Inflammatory macrophage treated with lipopolysaccharide for 1 hour (primary cell): Measurements from ENCODE around the gene ASB1.

Experiments
- DNase-seq, 2 donors: peaks; one replicate each; pipeline ENCODE4 v3.0.0-alpha.2; 2020 to 2022

The ASB1 gene, protein sequence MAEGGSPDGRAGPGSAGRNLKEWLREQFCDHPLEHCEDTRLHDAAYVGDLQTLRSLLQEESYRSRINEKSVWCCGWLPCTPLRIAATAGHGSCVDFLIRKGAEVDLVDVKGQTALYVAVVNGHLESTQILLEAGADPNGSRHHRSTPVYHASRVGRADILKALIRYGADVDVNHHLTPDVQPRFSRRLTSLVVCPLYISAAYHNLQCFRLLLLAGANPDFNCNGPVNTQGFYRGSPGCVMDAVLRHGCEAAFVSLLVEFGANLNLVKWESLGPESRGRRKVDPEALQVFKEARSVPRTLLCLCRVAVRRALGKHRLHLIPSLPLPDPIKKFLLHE

GRCh38 chr2:238426568-238427434 lies at the start of gene ASB1:
Gene ASB1, plus strand, starts transcription at chr2:238426927. Its CDS starts 144 bp downstream, at chr2:238427071.
- DNase-seq, result peak; percentile 85 to 93

DNA sequence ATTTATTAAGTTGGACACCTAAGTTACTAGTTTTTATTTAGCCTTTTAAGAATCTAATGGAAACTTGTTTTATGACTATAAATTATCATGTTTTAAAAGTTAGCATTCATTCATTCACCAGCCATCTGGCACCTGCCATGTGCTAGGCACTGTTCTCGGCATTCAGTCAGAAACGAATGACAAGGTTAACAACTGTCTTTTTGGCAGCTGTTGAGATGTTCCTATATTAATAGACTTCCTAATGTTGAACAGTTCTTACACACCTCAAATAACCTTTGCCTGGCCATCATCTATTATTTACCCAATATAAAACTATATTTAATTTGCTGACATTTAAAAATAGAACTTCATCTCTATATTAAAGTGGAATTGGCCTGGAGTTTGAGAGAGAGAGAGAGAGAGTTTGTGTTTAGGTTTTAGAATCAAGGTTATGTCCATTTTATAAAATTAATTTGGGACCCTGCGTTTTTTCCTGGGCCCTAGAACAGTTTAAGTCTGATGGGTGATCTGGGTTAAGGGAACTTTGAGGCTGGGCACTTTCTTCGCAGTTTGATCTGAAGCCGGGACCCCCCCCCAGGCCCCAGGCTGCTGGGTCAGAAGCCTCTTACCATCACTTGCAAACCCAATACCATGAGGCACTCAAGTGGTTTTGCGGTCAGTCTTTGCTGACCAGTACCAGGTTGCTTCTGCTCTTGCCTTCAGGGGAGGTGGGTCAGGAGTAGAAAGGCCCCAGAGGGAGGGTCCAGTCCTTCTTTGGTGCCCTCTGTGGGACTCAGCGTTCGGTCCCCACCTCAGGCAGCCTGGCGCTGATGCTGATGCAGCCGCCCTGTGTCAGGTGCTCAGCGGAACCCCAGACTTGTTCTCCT lies 48.3 kb upstream of the ASB1 start:
- no peak for DNase-seq

DNA sequence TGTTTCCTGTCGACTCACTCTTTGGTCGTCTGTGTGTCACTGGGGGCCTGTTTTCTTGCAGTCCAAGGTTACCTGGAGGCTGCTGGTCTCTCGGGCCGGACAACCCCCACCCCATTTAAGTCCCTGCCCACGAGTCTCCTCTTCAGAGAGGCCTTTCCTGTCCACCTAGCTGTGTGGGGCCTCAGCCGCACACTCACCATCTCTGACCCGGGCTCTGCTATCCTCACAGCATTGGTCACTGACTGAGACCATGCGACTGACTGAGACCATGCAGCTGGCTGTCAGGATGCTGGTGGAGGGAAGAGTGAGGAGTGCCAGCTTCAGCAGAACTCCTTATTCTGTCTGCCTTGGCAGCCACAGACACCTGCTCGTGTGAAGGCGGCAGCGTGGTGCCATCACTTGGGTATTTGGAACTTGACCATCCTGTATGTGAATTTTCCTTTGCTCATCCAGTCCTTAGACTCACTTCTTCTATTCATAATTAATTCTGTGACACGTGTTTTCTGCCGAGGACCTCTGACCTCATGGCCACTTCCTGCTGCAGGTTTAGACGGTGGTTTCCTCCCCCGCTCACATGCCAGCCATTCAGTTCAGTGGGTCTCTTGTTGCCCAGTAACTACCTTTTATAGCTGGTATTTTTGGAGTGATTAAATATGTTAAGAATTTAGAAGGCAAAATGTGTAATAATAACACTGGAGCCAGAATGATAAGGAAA lies 47.5 kb upstream of the ASB1 start:
- DNase-seq, result peak; percentile 46 to 52

- DNase-seq, result no peak
Observed at GRCh38 chr2:238380336-238380735, 46.4 kb upstream of the ASB1 start.

GRCh38 chr2:238380785-238381184 lies 45.9 kb upstream of the ASB1 start:
- DNase-seq, result no peak

GRCh38 chr2:238381341-238382115 lies 45.2 kb upstream of the ASB1 start:
- peak in 1 of 2 donors; percentile 52 for DNase-seq

GRCh38 chr2:238382381-238382781 lies 44.3 kb upstream of the ASB1 start:
- DNase-seq, result peak; percentile 80 to 94

DNA sequence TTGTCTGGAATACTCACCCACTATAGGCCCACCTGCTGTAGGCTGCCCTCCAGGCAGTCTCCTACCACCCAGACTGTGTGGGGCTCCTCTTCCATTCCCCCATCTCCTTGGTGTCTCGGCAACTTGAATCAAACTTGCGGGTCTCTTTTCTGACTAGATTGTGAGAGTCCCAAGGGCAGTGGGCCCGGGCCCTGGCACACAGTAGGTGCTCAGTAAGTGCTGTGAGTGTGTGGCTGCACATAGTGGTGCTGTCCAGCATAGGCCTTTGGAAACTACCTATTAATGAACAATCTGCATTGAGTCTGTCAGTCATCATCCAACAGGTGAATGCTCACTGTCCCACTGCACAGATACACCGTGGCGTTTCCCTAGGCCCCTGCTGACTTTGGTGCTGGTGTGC lies 43.6 kb upstream of the ASB1 start:
- DNase-seq, result no peak

- DNase-seq, result peak; percentile 28 to 44
Observed at GRCh38 chr2:238383743-238384380, 42.9 kb upstream of the ASB1 start.

GRCh38 chr2:238387332-238387731 lies 39.4 kb upstream of the ASB1 start:
- DNase-seq, result peak; percentile 68 to 72

DNA sequence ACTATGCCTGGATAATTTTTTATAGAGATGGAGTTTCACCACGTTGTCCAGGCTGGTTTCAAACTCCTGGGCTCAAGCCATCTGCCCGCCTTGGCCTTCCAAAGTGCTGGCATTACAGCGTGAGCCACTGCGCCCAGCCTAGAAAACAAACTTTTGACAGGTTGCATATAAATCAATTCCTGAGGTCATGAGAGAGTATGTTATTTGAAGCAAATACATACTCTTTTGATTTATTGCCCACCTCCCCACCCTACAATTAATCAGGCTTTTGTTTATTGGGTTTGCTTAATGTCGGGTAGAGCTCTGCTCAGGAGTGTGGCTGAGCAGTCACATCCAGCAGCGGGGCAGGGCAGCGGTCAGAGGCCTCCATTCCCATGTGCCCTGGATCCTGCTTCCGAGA lies 37.9 kb upstream of the ASB1 start:
- no peak for DNase-seq

- no peak for DNase-seq
Observed at GRCh38 chr2:238389988-238390589, 36.6 kb upstream of the ASB1 start.

DNA sequence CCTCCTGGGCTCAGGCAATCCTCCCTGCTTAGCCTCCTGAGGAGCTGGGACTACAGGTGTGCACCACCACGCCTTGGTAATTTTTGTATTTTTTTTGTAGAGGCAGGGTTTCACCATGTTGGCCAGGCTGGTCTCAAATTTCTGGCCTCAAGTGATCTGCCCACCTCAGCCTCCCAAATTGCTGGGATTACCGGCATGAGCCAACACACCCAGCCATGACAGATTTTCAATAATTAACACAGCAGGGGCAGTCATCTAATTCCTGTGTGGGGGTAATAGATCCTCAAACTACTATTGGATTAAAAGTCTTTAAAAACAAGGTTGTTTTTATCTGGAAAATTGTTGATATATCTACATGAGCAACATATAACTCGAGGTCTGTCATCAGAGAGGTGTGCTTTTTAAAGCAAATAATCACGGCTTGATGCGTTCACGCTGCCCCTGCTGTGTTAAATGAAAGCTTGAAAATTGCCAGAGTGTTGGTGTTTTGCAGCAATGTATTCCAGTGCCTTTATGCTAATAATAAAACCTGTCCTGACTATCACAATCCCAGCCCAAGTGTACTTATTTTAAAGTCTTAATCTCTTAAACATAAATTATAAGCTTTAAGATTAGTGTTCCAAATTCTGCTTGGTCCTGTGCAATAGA lies 35.6 kb upstream of the ASB1 start:
- no peak for DNase-seq

- no peak for DNase-seq
Observed at GRCh38 chr2:238396663-238397062, 30.1 kb upstream of the ASB1 start.

DNA sequence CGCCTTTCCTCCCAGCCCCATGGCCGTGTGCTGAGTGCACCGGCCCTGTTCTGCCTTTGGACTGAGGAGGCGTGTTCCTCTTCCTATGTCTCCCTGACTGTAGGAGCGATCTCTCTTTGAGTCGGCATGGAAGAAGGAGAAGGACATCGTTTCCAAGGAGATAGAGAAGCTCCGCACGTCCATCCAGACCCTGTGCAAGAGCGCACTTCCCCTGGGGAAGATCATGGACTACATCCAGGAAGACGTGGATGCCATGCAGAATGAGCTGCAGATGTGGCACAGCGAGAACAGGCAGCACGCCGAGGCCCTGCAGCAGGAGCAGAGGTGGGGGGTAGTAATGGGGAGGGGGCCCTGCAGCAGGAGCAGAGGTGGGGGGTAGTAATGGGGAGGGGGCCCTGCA lies 29.4 kb upstream of the ASB1 start:
- DNase-seq, result no peak

- no peak for DNase-seq
Observed at GRCh38 chr2:238398577-238398976, 28.1 kb upstream of the ASB1 start.

DNA sequence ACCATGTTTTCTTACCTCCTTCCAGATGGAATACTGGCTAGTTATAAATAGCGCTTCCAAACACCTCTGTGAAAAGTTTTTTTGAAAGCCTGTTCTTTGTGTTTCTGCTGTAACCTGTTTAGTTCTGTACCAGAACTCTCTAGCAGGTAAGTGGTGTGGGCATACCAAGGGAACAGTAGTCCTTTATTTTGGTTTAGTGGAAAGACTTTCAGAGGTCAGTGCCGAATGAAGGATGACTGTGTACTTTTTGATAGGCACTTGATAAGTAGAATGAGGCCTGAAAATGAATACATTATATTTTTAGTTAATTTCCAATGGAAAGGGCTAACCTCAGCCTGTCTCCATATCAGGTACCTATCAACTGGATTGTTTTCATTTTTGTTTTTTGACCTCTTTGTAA lies 27.6 kb upstream of the ASB1 start:
- no peak for DNase-seq

DNA sequence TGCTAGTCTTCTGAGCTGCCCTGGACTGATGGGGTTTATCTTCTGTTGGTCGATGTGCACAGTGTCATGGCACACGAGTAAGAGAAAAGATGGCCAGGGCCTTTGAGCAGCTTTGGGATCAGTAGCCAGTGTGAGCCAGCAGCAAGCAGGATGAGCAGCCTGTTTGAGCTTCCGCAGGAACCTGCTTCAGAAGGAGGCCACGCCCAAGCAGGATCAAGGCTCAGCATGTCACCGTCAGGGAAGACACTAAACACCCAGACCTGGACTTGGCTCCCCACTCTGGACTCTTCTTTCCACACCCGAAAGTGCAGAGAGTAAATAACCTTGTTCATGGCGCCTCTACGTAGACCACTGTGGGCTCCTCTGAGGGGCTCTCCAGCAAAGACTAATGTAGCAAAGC lies 25.2 kb upstream of the ASB1 start:
- DNase-seq, result no peak

DNA sequence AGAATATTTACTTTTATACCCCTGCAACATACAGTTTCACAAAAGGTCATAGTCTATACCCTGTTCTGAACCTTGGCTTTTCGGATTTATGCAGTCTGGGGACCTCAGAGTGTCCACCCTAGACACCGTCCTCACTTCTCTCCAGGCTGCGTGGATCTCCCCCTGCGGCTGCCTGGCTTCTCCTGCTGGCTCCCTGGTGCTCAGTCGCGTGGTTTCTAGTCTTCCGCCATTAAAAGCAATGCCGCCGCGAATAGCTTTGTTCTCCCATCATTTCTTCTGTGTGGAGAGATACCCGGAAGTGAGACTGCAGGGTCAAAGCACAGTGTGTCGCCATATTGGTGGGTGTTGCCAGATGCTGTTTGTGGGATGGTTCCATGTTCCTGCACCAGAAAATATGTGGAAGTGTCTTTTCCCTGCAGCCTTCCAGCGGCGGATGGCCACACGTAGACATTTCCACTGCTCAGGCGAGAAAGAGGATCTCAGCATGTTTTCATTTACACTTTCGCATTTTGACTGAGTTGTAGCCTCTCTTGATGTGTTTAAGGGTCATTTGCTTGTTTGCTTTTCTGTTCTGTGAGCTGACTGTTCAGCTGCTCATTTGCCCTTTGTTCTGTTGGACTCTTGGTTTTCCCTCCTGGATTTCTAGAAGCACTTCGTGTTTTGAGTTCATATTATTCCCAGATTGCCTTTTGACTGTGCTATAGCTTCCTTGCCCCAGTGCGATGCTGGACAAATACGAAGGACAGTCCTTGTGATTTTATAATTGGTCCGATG lies 22.9 kb upstream of the ASB1 start:
- DNase-seq, result no peak
